CD4-positive, alpha-beta T cell (primary cell): Measurements from ENCODE around the gene BYSL. TPM values are rescaled to one million over a fixed set of nuclear protein-coding genes. Genes with fewer than 3 reads are reported as not detected.

Source experiments
- ATAC-seq: fragments of 200-7000 bp; cut with Tn5 transposase; one replicate; pipeline ENCODE4 v1.10.0; 2022; ENCODE audit warnings: mild to moderate bottlenecking; ENCODE audit not compliant: poor library complexity
- CTCF ChIA-PET: fragments of 350-600 bp; sonication (Branson Sonifier 250); formaldehyde crosslinking; loops from one replicate; lab custom pipeline; 2021; ENCODE audit warnings: antibody characterized with exemption, inconsistent platforms; lab: Charles Lee
- POLR2A ChIA-PET: fragments of 350-600 bp; sonication (Branson Sonifier 250); formaldehyde crosslinking; loops from one replicate; lab custom pipeline; 2021; ENCODE audit warnings: antibody characterized with exemption, inconsistent platforms; lab: Charles Lee
- DNase-seq, 14 experiments: peaks; one replicate each; pipeline ENCODE4 v3.0.0-alpha.2; 2013 to 2020; ENCODE audit warnings: mixed read lengths in 2 of 14
- H3K27ac ChIP-seq, 2 donors: one replicate each; pipeline versions ENCODE4 v1.5.1 to v1.7.0; 2013; ENCODE audit warnings: low read length in 2 of 2, low read depth in 1 of 2, mild to moderate bottlenecking in 1 of 2
- H3K27me3 ChIP-seq, 2 experiments: 1 replicate in 1 of 2; 2 replicates in 1 of 2; pipeline versions ENCODE4 v1.6.1 to v1.7.0; 2013; ENCODE audit warnings: low read length in 2 of 2, control low read depth in 1 of 2, mild to moderate bottlenecking in 1 of 2, moderate library complexity in 1 of 2; ENCODE audit not compliant: insufficient read depth in 2 of 2, control insufficient read depth in 1 of 2
- H3K36me3 ChIP-seq: one replicate; pipeline ENCODE4 v1.6.1; 2013; ENCODE audit warnings: low read length, control low read depth; ENCODE audit not compliant: insufficient read depth
- H3K4me1 ChIP-seq: one replicate; pipeline ENCODE4 v1.6.1; 2013; ENCODE audit warnings: low read length, control low read depth; ENCODE audit not compliant: insufficient read depth
- H3K4me3 ChIP-seq: one replicate; pipeline ENCODE4 v1.5.1; 2013; ENCODE audit warnings: mild to moderate bottlenecking, low read length, moderate library complexity
- H3K9me3 ChIP-seq, 2 experiments: 1 replicate in 1 of 2; 2 replicates in 1 of 2; pipeline versions ENCODE4 v1.6.1 to v1.7.0; 2013; ENCODE audit warnings: low read length in 2 of 2, mild to moderate bottlenecking in 2 of 2, control low read depth in 1 of 2, moderate library complexity in 1 of 2; ENCODE audit not compliant: control insufficient read depth in 1 of 2, insufficient read depth in 1 of 2
- H3K27ac Mint-ChIP-seq: one replicate; pipeline ENCODE4 v1.8.0; 2020; ENCODE audit warnings: mixed read lengths
- H3K27me3 Mint-ChIP-seq: one replicate; pipeline ENCODE4 v1.8.0; 2021; ENCODE audit warnings: mixed read lengths
- H3K36me3 Mint-ChIP-seq: one replicate; pipeline ENCODE4 v1.8.0; 2021; ENCODE audit warnings: low read depth, mixed read lengths
- H3K4me1 Mint-ChIP-seq: one replicate; pipeline ENCODE4 v1.8.0; 2021; ENCODE audit warnings: low read depth, mixed read lengths
- H3K4me3 Mint-ChIP-seq: one replicate; pipeline ENCODE4 v1.8.0; 2020; ENCODE audit warnings: mild to moderate bottlenecking, mixed read lengths
- H3K9me3 Mint-ChIP-seq: one replicate; pipeline ENCODE4 v1.8.0; 2020; ENCODE audit warnings: mixed read lengths
- CTCF ChIP-seq: fragments of 200-600 bp; IDR thresholded peaks from one replicate; pipeline ENCODE4 v1.8.0; 2022; ENCODE audit warnings: antibody characterized with exemption, mild to moderate bottlenecking
- intact Hi-C, 2 experiments: fragments of 100-400 bp; cut with DNase I in 1 of 2; cut with micrococcal nuclease in 1 of 2; formaldehyde crosslinking; loops; one replicate each; pipeline versions ENCODE4 v1.15.1 to v1.9.0; 2023 to 2025; cut with DNase I, micrococcal nuclease
- total RNA-seq, 174 experiments: library from RNA in 2 of 174; stranded (reverse) in 2 of 174; gene quantifications; one replicate each; pipeline ENCODE4 v1.2.3 and lab custom pipeline; 2021 to 2026

Gene BYSL
- total RNA-seq, 2 experiments from 2014 or later: 1.2 to 1.6 TPM

- no peak overlapping the region for H3K27ac Mint-ChIP-seq
- H3K4me3 Mint-ChIP-seq: no peak overlapping the region
- H3K36me3 Mint-ChIP-seq: no peaks in the 10 kb centered on the region
- H3K4me1 ChIP-seq: no peaks in the 10 kb centered on the region
- ChIA-PET POLR2A (no interaction called here), CTCF (no interaction called here)
- H3K27me3 Mint-ChIP-seq: no peaks in the 10 kb centered on the region
- H3K36me3 ChIP-seq: no peaks in the 10 kb centered on the region
- DNase-seq (no peak), ATAC-seq (no peak)
- H3K9me3 Mint-ChIP-seq: no peaks in the 10 kb centered on the region
- no peaks in the 10 kb centered on the region for H3K4me1 Mint-ChIP-seq
- no peak overlapping the region for H3K27ac ChIP-seq
- intact Hi-C loops: loop anchor here in 1 of 2 experiments (1.0 kb wide), 1 partner anchor 15 kb away; no protein-coding TSS in a partner anchor
- H3K27me3 ChIP-seq: no peaks in the 10 kb centered on the region
- H3K4me3 ChIP-seq: no peak overlapping the region
- H3K9me3 ChIP-seq: no peaks in the 10 kb centered on the region
- no peak for TF ChIP-seq CTCF
Measured at GRCh38 chr6:41874741-41875140, 46.6 kb upstream of the BYSL start.

- no peaks in the 10 kb centered on the region for H3K27me3 Mint-ChIP-seq
- Histone ChIP-seq H3K27ac (no peak overlapping the region), H3K9me3 (no peaks in the 10 kb centered on the region), H3K27me3 (no peaks in the 10 kb centered on the region), H3K36me3 (no peaks in the 10 kb centered on the region), H3K4me3 (no peak overlapping the region), H3K4me1 (no peaks in the 10 kb centered on the region)
- CTCF ChIA-PET: interaction anchor here (0.6 kb wide), 1 partner anchor 139 kb away, joined by 3 read pairs; no protein-coding TSS in a partner anchor
- intact Hi-C loops: no loop called here
- POLR2A ChIA-PET: no interaction called here
- H3K4me3 Mint-ChIP-seq: no peak overlapping the region
- no peaks in the 10 kb centered on the region for H3K9me3 Mint-ChIP-seq
- ATAC-seq (no peak), DNase-seq (no peak)
- no peak for TF ChIP-seq CTCF
- no peaks in the 10 kb centered on the region for H3K4me1 Mint-ChIP-seq
- no peak overlapping the region for H3K27ac Mint-ChIP-seq
- no peaks in the 10 kb centered on the region for H3K36me3 Mint-ChIP-seq
Measured at GRCh38 chr6:41877051-41877680, 44.1 kb upstream of the BYSL start.

- TF ChIP-seq CTCF: no peak
- ATAC-seq (no peak), DNase-seq (no peak)
- no peak overlapping the region for H3K4me3 Mint-ChIP-seq
- H3K36me3 ChIP-seq: no peaks in the 10 kb centered on the region
- H3K27me3 ChIP-seq: no peaks in the 10 kb centered on the region
- no peak overlapping the region for H3K27ac Mint-ChIP-seq
- H3K9me3 ChIP-seq: no peaks in the 10 kb centered on the region
- no peaks in the 10 kb centered on the region for H3K4me1 ChIP-seq
- no peak overlapping the region for H3K27ac ChIP-seq
- POLR2A ChIA-PET: no interaction called here
- H3K4me1 Mint-ChIP-seq: no peaks in the 10 kb centered on the region
- CTCF ChIA-PET: no interaction called here
- no peaks in the 10 kb centered on the region for H3K36me3 Mint-ChIP-seq
- intact Hi-C loops: no loop called here
- no peak overlapping the region for H3K4me3 ChIP-seq
- no peaks in the 10 kb centered on the region for H3K27me3 Mint-ChIP-seq
- no peaks in the 10 kb centered on the region for H3K9me3 Mint-ChIP-seq
Measured at GRCh38 chr6:41878246-41878645, 43.1 kb upstream of the BYSL start.
